ENCODE measurements around the gene ADGRD2. TPM values are rescaled to one million over a fixed set of nuclear protein-coding genes. Genes with fewer than 3 reads are reported as not detected.

Gene ADGRD2
- total RNA-seq, 1 experiment from 2014 or later, result not detected

- no peak for TF ChIP-seq EZH2 (IDR thresholded peaks at IDR 0.05; ENCODE audit: low read length, unreplicated experiment)
- no peak for TF ChIP-seq EZH2phosphoT487 (IDR thresholded peaks at IDR 0.05; ENCODE audit: borderline replicate concordance, low read length)
- TF ChIP-seq CTCF (conservative IDR thresholded peaks at IDR 0.05; ENCODE audit: low read depth, low read length), result no peak
- H3K4me1 ChIP-seq (ENCODE audit: insufficient read depth, low read length), result no peaks in the 10 kb centered on the region; the same call in 1 of the 2 replicates
- no peaks in the 10 kb centered on the region for H4K20me1 ChIP-seq (ENCODE audit: low read length)
- no peaks in the 10 kb centered on the region for H3K79me2 ChIP-seq (ENCODE audit: low read length)
- no peak overlapping the region for H3K9ac ChIP-seq (ENCODE audit: low read length)
- H3F3A ChIP-seq (ENCODE audit: low read length, unreplicated experiment), result no peaks in the 10 kb centered on the region
- CTCF ChIA-PET, result interaction anchor here (0.5 to 1.3 kb wide), 2 partner anchors 15 to 244 kb away, joined by 3 read pairs; no protein-coding TSS in a partner anchor
- H3K27me3 ChIP-seq (ENCODE audit: low read length), result no peaks in the 10 kb centered on the region
- intact Hi-C loops (cut with micrococcal nuclease), result no loop called here
- no TSS peak for BruUV-seq (replicated peaks)
- no peaks in the 10 kb centered on the region for H3K9me3 ChIP-seq (ENCODE audit: low read length)
- DNase-seq (peak; percentile 13), ATAC-seq (peak; percentile 29; the same call in 1 of the 2 replicates)
- no peaks in the 10 kb centered on the region for H3K9me2 ChIP-seq (replicated peaks; ENCODE audit: low read length)
- no peak overlapping the region for H3K27ac ChIP-seq (ENCODE audit: low read length)
- H3K4me2 ChIP-seq (ENCODE audit: low read length), result no peak overlapping the region
- H2AFZ ChIP-seq (ENCODE audit: low read length), result no peak overlapping the region
- POLR2A ChIA-PET (ENCODE audit: unreplicated experiment), result no interaction called here
- no peak overlapping the region for H3K4me3 ChIP-seq (ENCODE audit: low read length)
- no peaks in the 10 kb centered on the region for H3K36me3 ChIP-seq (ENCODE audit: low read depth, low read length)
These were observed 72.2 kb downstream of the ADGRD2 start for GRCh38 chr9:124522121-124523098.

- BruUV-seq (replicated peaks), result no TSS peak
- no peaks in the 10 kb centered on the region for H3F3A ChIP-seq (ENCODE audit: low read length, unreplicated experiment)
- no peaks in the 10 kb centered on the region for H3K9me2 ChIP-seq (replicated peaks; ENCODE audit: low read length)
- H3K9ac ChIP-seq (ENCODE audit: low read length), result no peak overlapping the region
- ChIA-PET CTCF (no interaction called here), POLR2A (ENCODE audit: unreplicated experiment) (no interaction called here)
- ATAC-seq (no peak), DNase-seq (no peak)
- H3K27ac ChIP-seq (ENCODE audit: low read length), result no peak overlapping the region
- H3K4me2 ChIP-seq (ENCODE audit: low read length), result no peak overlapping the region
- H4K20me1 ChIP-seq (ENCODE audit: low read length), result no peaks in the 10 kb centered on the region
- no peaks in the 10 kb centered on the region for H3K36me3 ChIP-seq (ENCODE audit: low read depth, low read length)
- no peak overlapping the region for H3K4me3 ChIP-seq (ENCODE audit: low read length)
- no peaks in the 10 kb centered on the region for H3K79me2 ChIP-seq (ENCODE audit: low read length)
- TF ChIP-seq EZH2 (IDR thresholded peaks at IDR 0.05; ENCODE audit: low read length, unreplicated experiment) (no peak), EZH2phosphoT487 (IDR thresholded peaks at IDR 0.05; ENCODE audit: borderline replicate concordance, low read length) (no peak), CTCF (conservative IDR thresholded peaks at IDR 0.05; ENCODE audit: low read depth, low read length) (no peak)
- H3K9me3 ChIP-seq (ENCODE audit: low read length), result no peaks in the 10 kb centered on the region
- intact Hi-C loops (cut with micrococcal nuclease), result no loop called here
- H3K4me1 ChIP-seq (ENCODE audit: insufficient read depth, low read length), result peaks cover 7% of the 10 kb centered on the region
- H3K27me3 ChIP-seq (ENCODE audit: low read length), result no peaks in the 10 kb centered on the region
- no peak overlapping the region for H2AFZ ChIP-seq (ENCODE audit: low read length)
These were observed 75.9 kb downstream of the ADGRD2 start for GRCh38 chr9:124526174-124526573.

DNA sequence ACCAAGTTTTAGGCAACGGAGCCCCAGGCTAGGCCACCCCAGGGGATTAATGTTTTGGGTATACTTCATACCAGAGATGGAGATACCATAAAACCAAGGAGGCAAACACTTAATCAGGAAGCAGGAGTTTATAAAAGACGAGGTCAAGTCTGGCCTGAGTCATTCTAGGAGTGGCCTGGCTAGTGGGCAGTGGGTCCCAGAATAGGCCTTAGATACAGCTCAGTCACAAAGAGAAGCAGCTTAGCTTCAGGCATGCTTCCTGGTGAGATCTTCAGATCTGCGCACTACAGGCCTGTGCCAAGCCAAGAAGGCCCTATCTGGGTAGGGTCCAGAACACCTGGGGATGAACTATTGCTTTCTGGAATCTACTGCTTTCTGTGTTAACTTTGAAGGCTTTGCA is 77.5 kb downstream of the ADGRD2 start:
- Histone ChIP-seq H4K20me1 (ENCODE audit: low read length) (no peaks in the 10 kb centered on the region), H3K36me3 (ENCODE audit: low read depth, low read length) (no peaks in the 10 kb centered on the region), H3K4me3 (ENCODE audit: low read length) (no peak overlapping the region), H3K27ac (ENCODE audit: low read length) (no peak overlapping the region), H3K27me3 (ENCODE audit: low read length) (no peaks in the 10 kb centered on the region), H3K9ac (ENCODE audit: low read length) (no peak overlapping the region), H3K9me2 (replicated peaks; ENCODE audit: low read length) (no peaks in the 10 kb centered on the region), H3K4me1 (ENCODE audit: insufficient read depth, low read length) (peaks cover 7% of the 10 kb centered on the region), H2AFZ (ENCODE audit: low read length) (no peak overlapping the region), H3K4me2 (ENCODE audit: low read length) (no peak overlapping the region), H3F3A (ENCODE audit: low read length, unreplicated experiment) (no peaks in the 10 kb centered on the region), H3K9me3 (ENCODE audit: low read length) (no peaks in the 10 kb centered on the region), H3K79me2 (ENCODE audit: low read length) (no peaks in the 10 kb centered on the region)
- ChIA-PET POLR2A (ENCODE audit: unreplicated experiment) (no interaction called here), CTCF (interaction anchor here (0.5 kb wide), 1 partner anchor 476 kb away, joined by 8 read pairs; no protein-coding TSS in a partner anchor)
- intact Hi-C loops (cut with micrococcal nuclease), result no loop called here
- ATAC-seq, result peak; percentile 99
- TF ChIP-seq EZH2phosphoT487 (IDR thresholded peaks at IDR 0.05; ENCODE audit: borderline replicate concordance, low read length), result no peak
- TF ChIP-seq EZH2 (IDR thresholded peaks at IDR 0.05; ENCODE audit: low read length, unreplicated experiment), result no peak
- no peak for TF ChIP-seq CTCF (conservative IDR thresholded peaks at IDR 0.05; ENCODE audit: low read depth, low read length)
- BruUV-seq (replicated peaks), result no TSS peak
- peak; percentile 10 for DNase-seq

Data from PC-3 (cell line).